NCI-H128 (cell line): Measurements from ENCODE around the gene KAT8.

ENCODE experiments used
- DNase-seq: peaks from one replicate; lab custom pipeline; 2025; ENCODE audit not compliant: unreplicated experiment; lab: John Stamatoyannopoulos, UW

Gene KAT8

GRCh38 chr16:31117384-31118222 is at the start of gene KAT8:
TSS of gene KAT8 (plus strand) at chr16:31117664. CDS start at chr16:31117682, 18 bp downstream.
- peak; percentile 90 for DNase-seq

GRCh38 chr16:31071861-31072260 is 45.6 kb upstream of the KAT8 start:
- DNase-seq, result no peak

GRCh38 chr16:31072540-31073141 is 44.8 kb upstream of the KAT8 start:
- DNase-seq, result no peak

- peak; percentile 64 for DNase-seq
These were observed 44.1 kb upstream of the KAT8 start for GRCh38 chr16:31073142-31073969.

GRCh38 chr16:31073970-31074813 is 43.3 kb upstream of the KAT8 start, which contains the start of the genes ZNF646 and ZNF668:
TSS of gene ZNF646 (plus strand) at chr16:31074422. CDS start at chr16:31076325, 1,903 bp downstream.
TSS of gene ZNF668 (minus strand) at chr16:31074240. CDS start at chr16:31064459, 9,781 bp downstream.
- DNase-seq, result peak; percentile 91

GRCh38 chr16:31074814-31075183 is 42.7 kb upstream of the KAT8 start:
- no peak for DNase-seq

GRCh38 chr16:31076319-31076718 is 41.1 kb upstream of the KAT8 start:
- DNase-seq, result no peak

GRCh38 chr16:31077024-31077423 is 40.4 kb upstream of the KAT8 start:
- DNase-seq, result no peak

- DNase-seq, result no peak
These were observed 39.7 kb upstream of the KAT8 start for GRCh38 chr16:31077592-31078396.

- DNase-seq, result no peak
These were observed 38.7 kb upstream of the KAT8 start for GRCh38 chr16:31078597-31079341.

- no peak for DNase-seq
These were observed 38.0 kb upstream of the KAT8 start for GRCh38 chr16:31079342-31079944.

GRCh38 chr16:31080035-31080629 is 37.3 kb upstream of the KAT8 start:
- DNase-seq, result no peak

GRCh38 chr16:31080756-31081419 is 36.6 kb upstream of the KAT8 start:
- DNase-seq, result no peak

- DNase-seq, result no peak
These were observed 35.8 kb upstream of the KAT8 start for GRCh38 chr16:31081428-31082351.

GRCh38 chr16:31082368-31083045 is 35.0 kb upstream of the KAT8 start:
- no peak for DNase-seq

- DNase-seq, result no peak
These were observed 34.4 kb upstream of the KAT8 start for GRCh38 chr16:31083081-31083480.
